HepG2 (cell line): ENCODE results near the gene CMTM2. TPM values are rescaled to one million over a fixed set of nuclear protein-coding genes. Genes with fewer than 3 reads are reported as not detected.

ENCODE experiments used
- ATAC-seq: fragments of 200-7000 bp; cut with Tn5 transposase; 3 replicates; pipeline ENCODE4 v1.9.1; 2020; ENCODE audit warnings: mild to moderate bottlenecking, moderate library complexity
- BruUV-seq: library from RNA; stranded (reverse); fragments of 400-500 nt; replicated peaks from 2 replicates; lab custom pipeline; 2021; lab: Mats Ljungman, UMichigan
- CTCF ChIA-PET: fragments of 300-600 bp; formaldehyde crosslinking; extraction: SDS; loops from one replicate; lab custom pipeline; 2021; ENCODE audit warnings: low total read pairs, inconsistent platforms, low intra/inter-chr PET ratio; lab: Yijun Ruan, JAX
- POLR2A ChIA-PET: fragments of 350-600 bp; sonication (Branson Sonifier 250); formaldehyde crosslinking; loops from one replicate; lab custom pipeline; 2020; ENCODE audit warnings: antibody characterized with exemption, inconsistent platforms; lab: Yijun Ruan, JAX
- DNase-seq: peaks from one replicate; pipeline ENCODE4 v3.0.0-alpha.2; 2015; ENCODE audit warnings: low spot score
- FAIRE-seq: peaks from 3 replicates; lab custom pipeline; 2011; peaks lifted over from hg19 to GRCh38; lab: Jason Lieb, UNC
- H2AFZ ChIP-seq: one replicate; pipeline ENCODE4 v1.6.1; 2011; ENCODE audit warnings: low read length, inconsistent platforms
- H3K27ac ChIP-seq: fragments of 300-600 bp; 3 replicates; pipeline ENCODE4 v1.8.0; 2011; ENCODE audit warnings: mixed run types, mild to moderate bottlenecking, mixed read lengths, low read length, inconsistent platforms; ENCODE audit not compliant: insufficient read depth; ENCODE audit errors: extremely low read length
- H3K27me3 ChIP-seq, 2 experiments: fragments of 200-600 bp in 1 of 2; 2 replicates in 1 of 2; 3 replicates in 1 of 2; pipeline versions ENCODE4 v1.6.0 to v1.8.0; 2011; ENCODE audit warnings: low read length in 2 of 2, mild to moderate bottlenecking in 2 of 2, moderate library complexity in 2 of 2, inconsistent platforms in 1 of 2; ENCODE audit not compliant: insufficient read depth in 2 of 2, control insufficient read depth in 1 of 2
- H3K36me3 ChIP-seq, 2 experiments: fragments of 200-600 bp in 1 of 2; replicated peaks in 1 of 2; 2 replicates in 1 of 2; 3 replicates in 1 of 2; pipeline versions ENCODE4 v1.5.1 to v1.8.0; 2011; ENCODE audit warnings: low read length in 2 of 2, inconsistent platforms in 1 of 2; ENCODE audit not compliant: insufficient read depth in 2 of 2, control insufficient read depth in 1 of 2
- H3K4me1 ChIP-seq: 2 replicates; pipeline ENCODE4 v1.5.1; 2012; ENCODE audit warnings: low read length, inconsistent platforms; ENCODE audit not compliant: insufficient read depth
- H3K4me2 ChIP-seq: 2 replicates; pipeline ENCODE4 v1.6.0; 2011; ENCODE audit warnings: low read depth, low read length, inconsistent platforms
- H3K4me3 ChIP-seq, 3 experiments: fragments of 200-600 bp in 1 of 3; sonication (generic), shearing (Covaris generic) in 1 of 3; replicated peaks in 1 of 3; 2 replicates each; pipeline ENCODE4 v1.5.1; 2011 to 2016; ENCODE audit warnings: low read length in 3 of 3, inconsistent platforms in 2 of 3, low read depth in 2 of 3, mild to moderate bottlenecking in 2 of 3, control low read depth in 1 of 3, mixed read lengths in 1 of 3; ENCODE audit not compliant: insufficient read depth in 1 of 3
- H3K79me2 ChIP-seq: one replicate; pipeline ENCODE4 v1.6.1; 2011; ENCODE audit warnings: low read length, inconsistent platforms; ENCODE audit not compliant: insufficient read depth
- H3K9ac ChIP-seq: 2 replicates; pipeline ENCODE4 v1.6.0; 2011; ENCODE audit warnings: mild to moderate bottlenecking, low read depth, low read length, inconsistent platforms; ENCODE audit not compliant: insufficient read depth
- H3K9me3 ChIP-seq: 2 replicates; pipeline ENCODE4 v1.5.1; 2012; ENCODE audit warnings: mild to moderate bottlenecking, low read length
- H4K20me1 ChIP-seq: 2 replicates; pipeline ENCODE4 v1.6.0; 2011; ENCODE audit warnings: inconsistent platforms, mild to moderate bottlenecking, low read length, moderate library complexity; ENCODE audit not compliant: insufficient read depth
- CCAR2 ChIP-seq: fragments of 200-400 bp; formaldehyde crosslinking; optimal IDR thresholded peaks from 2 replicates; pipeline ENCODE3; 2018; ENCODE audit warnings: low read depth, mild to moderate bottlenecking, low read length, moderate library complexity
- GPN1 ChIP-seq: sonication (generic); formaldehyde crosslinking; IDR thresholded peaks from 2 replicates; pipeline ENCODE4 v1.5.1; 2020; ENCODE audit warnings: missing genetic modification reagents, borderline replicate concordance
- MXI1 ChIP-seq: IDR thresholded peaks from 3 replicates; pipeline ENCODE4 v1.6.1; 2012; ENCODE audit warnings: low read depth, low read length, inconsistent platforms, borderline replicate concordance
- POGZ ChIP-seq: sonication (generic); formaldehyde crosslinking; IDR thresholded peaks from 2 replicates; pipeline ENCODE4 v1.4.0; 2020; ENCODE audit warnings: mild to moderate bottlenecking, missing genetic modification reagents
- PRMT3 ChIP-seq: sonication (generic); formaldehyde crosslinking; IDR thresholded peaks from 2 replicates; pipeline ENCODE4 v1.8.1; 2022; ENCODE audit warnings: low read depth, mild to moderate bottlenecking, moderate library complexity, missing genetic modification reagents, borderline replicate concordance
- SMARCC2 ChIP-seq: fragments of 450-650 bp; IDR thresholded peaks from 2 replicates; pipeline ENCODE4 v1.6.1; 2017; ENCODE audit warnings: antibody characterized with exemption, mild to moderate bottlenecking
- ZNF234 ChIP-seq: sonication (generic); formaldehyde crosslinking; conservative IDR thresholded peaks from 2 replicates; pipeline ENCODE4 v1.5.1; 2020; ENCODE audit warnings: mild to moderate bottlenecking, missing genetic modification reagents
- ZNF737 ChIP-seq: sonication (generic); formaldehyde crosslinking; IDR thresholded peaks from 2 replicates; pipeline ENCODE4 v1.5.0; 2020; ENCODE audit warnings: missing genetic modification reagents, mild to moderate bottlenecking, borderline replicate concordance
- ZSCAN21 ChIP-seq: sonication (generic); formaldehyde crosslinking; IDR thresholded peaks from 2 replicates; pipeline ENCODE4 v1.8.0; 2022; ENCODE audit warnings: mild to moderate bottlenecking, missing genetic modification reagents, moderate library complexity, borderline replicate concordance
- WGBS: methylation state at CpG from one replicate; pipeline ENCODE4 v1.1.6; 2017; ENCODE audit warnings: low lambda C conversion rate; 5-methylcytosine and 5-hydroxymethylcytosine counted together
- in situ Hi-C: cut with HindIII; loops from 2 replicates; pipeline ENCODE4 v1.10.0; 2017; ENCODE audit warnings: low pct_unique_long_range_greater_than_20kb; ENCODE audit not compliant: extremely low pct_ligation_motif_present
- intact Hi-C: fragments of 100-400 bp; cut with micrococcal nuclease; formaldehyde crosslinking; loops from one replicate; pipeline ENCODE4 v1.10.0; 2022; ENCODE audit not compliant: unreplicated experiment
- polyA plus RNA-seq, 8 experiments: library from polyadenylated mRNA; depleted of rRNA in 3 of 8; stranded (reverse) in 7 of 8; unstranded in 1 of 8; fragments of >200 nt; fragmentation: Illumina TruSeq in 4 of 8; extraction: Trizol in 4 of 8; gene quantifications; 2 replicates each; pipeline versions ENCODE4 v1.2.1 to v1.2.3, GENCODE V29; 2011 to 2016; ENCODE audit warnings: low read depth in 4 of 8, missing spikeins in 1 of 8, mixed read lengths in 1 of 8; ENCODE audit not compliant: insufficient read depth in 1 of 8
- total RNA-seq, 5 experiments: library from RNA; depleted of rRNA; stranded (reverse); fragments of >200 nt; fragmentation: Illumina TruSeq; extraction: Trizol; gene quantifications; 2 replicates each; pipeline ENCODE4 v1.2.3, GENCODE V29; 2016; ENCODE audit warnings: low read depth in 1 of 5
- TF ChIP-seq, protein P1 (sequence below): sonication (generic); formaldehyde crosslinking; IDR thresholded peaks from 2 replicates; pipeline ENCODE4 v1.5.1; 2020; ENCODE audit warnings: mild to moderate bottlenecking, moderate library complexity, missing genetic modification reagents
- TF ChIP-seq, protein P2 (sequence below): sonication (generic); formaldehyde crosslinking; IDR thresholded peaks from 2 replicates; pipeline ENCODE4 v1.4.0; 2020; ENCODE audit warnings: missing genetic modification reagents
- TF ChIP-seq, protein P3 (sequence below): sonication (generic); formaldehyde crosslinking; conservative IDR thresholded peaks from 2 replicates; pipeline ENCODE4 v1.8.1; 2023; ENCODE audit warnings: missing genetic modification reagents
- TF ChIP-seq, protein P4 (sequence below): fragments of 450-650 bp; IDR thresholded peaks from 2 replicates; pipeline ENCODE4 v1.6.1; 2017

Gene CMTM2
- total and polyA plus RNA-seq, 2 of the 13 experiments (the other 11 are each of a cell fraction or from before 2014, with no cell fraction given), result not detected

DNA sequence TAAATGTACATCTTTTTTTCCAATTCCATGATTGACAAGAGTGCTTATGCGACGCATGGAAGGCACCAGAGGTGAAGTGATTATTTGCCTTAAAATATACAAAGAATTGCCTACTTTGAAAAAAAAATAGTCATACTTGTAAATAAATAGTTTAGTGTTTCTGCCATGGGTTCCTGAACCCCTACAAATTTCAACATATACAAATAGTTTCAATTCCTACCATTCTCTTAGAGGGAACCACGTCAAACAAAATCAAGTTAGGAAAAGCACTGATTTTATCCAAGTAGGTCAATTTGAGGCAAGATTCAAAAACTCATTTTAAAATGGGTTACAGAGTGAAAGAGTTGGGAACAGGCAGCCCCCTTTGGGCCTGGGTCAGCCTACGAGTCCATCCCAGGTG, 36.9 kb downstream of the CMTM2 start:
- peaks cover 7 to 31% of the 10 kb centered on the region in 2 experiments for H3K36me3 ChIP-seq
- H3K79me2 ChIP-seq, result no peaks in the 10 kb centered on the region
- ChIA-PET POLR2A (no interaction called here), CTCF (no interaction called here)
- H3K9me3 ChIP-seq, result no peaks in the 10 kb centered on the region
- no peak for TF ChIP-seq MXI1
- in situ Hi-C loops (no loop called here), intact Hi-C loops (no loop called here)
- ATAC-seq, result no peak
- no peaks in the 10 kb centered on the region for H4K20me1 ChIP-seq
- no peak for FAIRE-seq
- no peak overlapping the region for H3K4me2 ChIP-seq
- no peaks in the 10 kb centered on the region for H3K27me3 ChIP-seq
- no peak overlapping the region for H3K4me3 ChIP-seq
- no peak overlapping the region for H3K9ac ChIP-seq
- H3K27ac ChIP-seq, result peak overlapping the region; percentile 0
- 99% methylated on average over 4 of the region's 4 CpGs for WGBS
- DNase-seq, result no peak
- H3K4me1 ChIP-seq, result peaks cover 36% of the 10 kb centered on the region
- H2AFZ ChIP-seq, result no peak overlapping the region
- no TSS peak for BruUV-seq

DNA sequence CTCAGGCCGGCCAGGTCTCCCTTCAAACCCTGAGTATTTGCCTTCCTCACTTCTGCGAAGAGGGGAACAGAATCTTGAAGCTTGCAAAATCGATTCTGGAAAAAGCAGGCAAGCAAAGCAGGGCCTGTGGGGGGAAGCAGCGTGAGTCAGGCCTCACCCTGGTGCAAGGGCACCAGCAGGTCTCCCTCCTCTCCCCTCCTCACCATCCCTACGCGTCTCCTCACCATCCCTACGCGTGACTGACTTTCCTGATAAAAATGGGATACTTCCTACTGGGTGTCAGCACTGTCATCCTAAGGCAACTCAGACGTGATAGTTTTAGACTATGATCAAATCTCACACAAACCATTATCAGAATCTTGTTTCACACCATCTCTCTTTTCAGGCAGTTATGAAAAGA, 37.3 kb downstream of the CMTM2 start:
- Histone ChIP-seq H3K9ac (no peak overlapping the region), H3K4me2 (no peak overlapping the region), H3K27ac (peak overlapping the region; percentile 0), H2AFZ (no peak overlapping the region), H3K27me3 (no peaks in the 10 kb centered on the region), H4K20me1 (no peaks in the 10 kb centered on the region), H3K36me3 (peaks cover 6 to 31% of the 10 kb centered on the region in 2 experiments), H3K79me2 (no peaks in the 10 kb centered on the region), H3K9me3 (no peaks in the 10 kb centered on the region), H3K4me3 (no peak overlapping the region), H3K4me1 (peaks cover 36% of the 10 kb centered on the region)
- BruUV-seq, result no TSS peak
- WGBS, result 86% methylated on average over 9 of the region's 9 CpGs
- peak; percentile 28 for ATAC-seq
- ChIA-PET CTCF (no interaction called here), POLR2A (interaction anchor here (1.7 kb wide), 1 partner anchor 8 kb away, joined by 4 read pairs; no protein-coding TSS in a partner anchor)
- in situ Hi-C loops (no loop called here), intact Hi-C loops (no loop called here)
- no peak for FAIRE-seq
- no peak for DNase-seq
- TF ChIP-seq GPN1 (CRISPR knock-in tag) (no peak), SMARCC2 (no peak), ZNF234 (no peak), PRMT3 (CRISPR knock-in tag) (no peak), ZNF737 (peak; percentile 61; the same call in 1 of the 2 replicates), ZSCAN21 (CRISPR knock-in tag) (0 out of 2 replicates have a peak, but pooled peaks have one; percentile 24), CCAR2 (no peak), POGZ (no peak)
- TF ChIP-seq, protein P1, sequence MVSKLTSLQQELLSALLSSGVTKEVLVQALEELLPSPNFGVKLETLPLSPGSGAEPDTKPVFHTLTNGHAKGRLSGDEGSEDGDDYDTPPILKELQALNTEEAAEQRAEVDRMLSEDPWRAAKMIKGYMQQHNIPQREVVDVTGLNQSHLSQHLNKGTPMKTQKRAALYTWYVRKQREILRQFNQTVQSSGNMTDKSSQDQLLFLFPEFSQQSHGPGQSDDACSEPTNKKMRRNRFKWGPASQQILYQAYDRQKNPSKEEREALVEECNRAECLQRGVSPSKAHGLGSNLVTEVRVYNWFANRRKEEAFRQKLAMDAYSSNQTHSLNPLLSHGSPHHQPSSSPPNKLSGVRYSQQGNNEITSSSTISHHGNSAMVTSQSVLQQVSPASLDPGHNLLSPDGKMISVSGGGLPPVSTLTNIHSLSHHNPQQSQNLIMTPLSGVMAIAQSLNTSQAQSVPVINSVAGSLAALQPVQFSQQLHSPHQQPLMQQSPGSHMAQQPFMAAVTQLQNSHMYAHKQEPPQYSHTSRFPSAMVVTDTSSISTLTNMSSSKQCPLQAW (CRISPR knock-in tag), result 0 out of 2 replicates have a peak, but pooled peaks have one; percentile 29
- TF ChIP-seq, protein P2, sequence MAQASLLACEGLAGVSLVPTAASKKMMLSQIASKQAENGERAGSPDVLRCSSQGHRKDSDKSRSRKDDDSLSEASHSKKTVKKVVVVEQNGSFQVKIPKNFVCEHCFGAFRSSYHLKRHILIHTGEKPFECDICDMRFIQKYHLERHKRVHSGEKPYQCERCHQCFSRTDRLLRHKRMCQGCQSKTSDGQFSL (CRISPR knock-in tag), result no peak
- TF ChIP-seq, protein P3, sequence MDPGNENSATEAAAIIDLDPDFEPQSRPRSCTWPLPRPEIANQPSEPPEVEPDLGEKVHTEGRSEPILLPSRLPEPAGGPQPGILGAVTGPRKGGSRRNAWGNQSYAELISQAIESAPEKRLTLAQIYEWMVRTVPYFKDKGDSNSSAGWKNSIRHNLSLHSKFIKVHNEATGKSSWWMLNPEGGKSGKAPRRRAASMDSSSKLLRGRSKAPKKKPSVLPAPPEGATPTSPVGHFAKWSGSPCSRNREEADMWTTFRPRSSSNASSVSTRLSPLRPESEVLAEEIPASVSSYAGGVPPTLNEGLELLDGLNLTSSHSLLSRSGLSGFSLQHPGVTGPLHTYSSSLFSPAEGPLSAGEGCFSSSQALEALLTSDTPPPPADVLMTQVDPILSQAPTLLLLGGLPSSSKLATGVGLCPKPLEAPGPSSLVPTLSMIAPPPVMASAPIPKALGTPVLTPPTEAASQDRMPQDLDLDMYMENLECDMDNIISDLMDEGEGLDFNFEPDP (CRISPR knock-in tag), result no peak
- TF ChIP-seq, protein P4, sequence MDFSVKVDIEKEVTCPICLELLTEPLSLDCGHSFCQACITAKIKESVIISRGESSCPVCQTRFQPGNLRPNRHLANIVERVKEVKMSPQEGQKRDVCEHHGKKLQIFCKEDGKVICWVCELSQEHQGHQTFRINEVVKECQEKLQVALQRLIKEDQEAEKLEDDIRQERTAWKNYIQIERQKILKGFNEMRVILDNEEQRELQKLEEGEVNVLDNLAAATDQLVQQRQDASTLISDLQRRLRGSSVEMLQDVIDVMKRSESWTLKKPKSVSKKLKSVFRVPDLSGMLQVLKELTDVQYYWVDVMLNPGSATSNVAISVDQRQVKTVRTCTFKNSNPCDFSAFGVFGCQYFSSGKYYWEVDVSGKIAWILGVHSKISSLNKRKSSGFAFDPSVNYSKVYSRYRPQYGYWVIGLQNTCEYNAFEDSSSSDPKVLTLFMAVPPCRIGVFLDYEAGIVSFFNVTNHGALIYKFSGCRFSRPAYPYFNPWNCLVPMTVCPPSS, result no peak
